ENCODE data around the gene FAF2. TPM values are rescaled to one million over a fixed set of nuclear protein-coding genes. Genes with fewer than 3 reads are reported as not detected.

Gene FAF2
- total RNA-seq, 2 experiments from 2014 or later: 30.0 to 32.8 TPM

Other genes starting within 250 kb of the FAF2 start
- 10 to 100 TPM; 28.4 to 30.3 TPM for gene SIMC1, start 210.0 kb upstream of the FAF2 start, total RNA-seq
- 10 to 100 TPM; 33.5 to 33.7 TPM for gene KIAA1191, start 86.6 kb upstream of the FAF2 start, total RNA-seq
- 1 to 10 TPM; 3.9 to 5.1 TPM for gene ARL10, start 82.9 kb upstream of the FAF2 start, total RNA-seq
- 10 to 100 TPM; 42.1 to 43.1 TPM for gene NOP16, start 59.8 kb upstream of the FAF2 start, total RNA-seq
- gene HIGD2A, start 59.6 kb upstream of the FAF2 start, total RNA-seq: 100 to 1,000 TPM; 154 to 155 TPM
- gene CLTB, start 31.8 kb upstream of the FAF2 start, total RNA-seq: 10 to 100 TPM; 51.1 to 53.9 TPM
- 10 to 100 TPM; 83.3 to 88.3 TPM for gene RNF44, start 89.0 kb downstream of the FAF2 start, total RNA-seq
- under 1 TPM; 0.19 to 0.35 TPM for gene CDHR2, start 101.0 kb downstream of the FAF2 start, total RNA-seq
- 1 to 10 TPM; 1.4 to 1.5 TPM for gene GPRIN1, start 161.8 kb downstream of the FAF2 start, total RNA-seq
- gene SNCB, start 182.1 kb downstream of the FAF2 start, total RNA-seq: not detected
- not detected for gene EIF4E1B, start 182.3 kb downstream of the FAF2 start, total RNA-seq
- 10 to 100 TPM; 17.2 to 17.4 TPM for gene TSPAN17, start 199.1 kb downstream of the FAF2 start, total RNA-seq